HG03432 (cell line): Measurements from ENCODE around the gene TNKS2.
"Not testable (repeated sequence)": the region's sequence is repeated elsewhere in the genome, so short reads cannot be mapped to it uniquely, and the experiment has no call there.

ENCODE experiments used
- ATAC-seq: cut with Tn5 transposase; IDR thresholded peaks from one replicate; pipeline ENCODE4 v1.9.1; 2021; ENCODE audit warnings: mild to moderate bottlenecking, moderate library complexity; ENCODE audit not compliant: unreplicated experiment

The TNKS2 gene

DNA sequence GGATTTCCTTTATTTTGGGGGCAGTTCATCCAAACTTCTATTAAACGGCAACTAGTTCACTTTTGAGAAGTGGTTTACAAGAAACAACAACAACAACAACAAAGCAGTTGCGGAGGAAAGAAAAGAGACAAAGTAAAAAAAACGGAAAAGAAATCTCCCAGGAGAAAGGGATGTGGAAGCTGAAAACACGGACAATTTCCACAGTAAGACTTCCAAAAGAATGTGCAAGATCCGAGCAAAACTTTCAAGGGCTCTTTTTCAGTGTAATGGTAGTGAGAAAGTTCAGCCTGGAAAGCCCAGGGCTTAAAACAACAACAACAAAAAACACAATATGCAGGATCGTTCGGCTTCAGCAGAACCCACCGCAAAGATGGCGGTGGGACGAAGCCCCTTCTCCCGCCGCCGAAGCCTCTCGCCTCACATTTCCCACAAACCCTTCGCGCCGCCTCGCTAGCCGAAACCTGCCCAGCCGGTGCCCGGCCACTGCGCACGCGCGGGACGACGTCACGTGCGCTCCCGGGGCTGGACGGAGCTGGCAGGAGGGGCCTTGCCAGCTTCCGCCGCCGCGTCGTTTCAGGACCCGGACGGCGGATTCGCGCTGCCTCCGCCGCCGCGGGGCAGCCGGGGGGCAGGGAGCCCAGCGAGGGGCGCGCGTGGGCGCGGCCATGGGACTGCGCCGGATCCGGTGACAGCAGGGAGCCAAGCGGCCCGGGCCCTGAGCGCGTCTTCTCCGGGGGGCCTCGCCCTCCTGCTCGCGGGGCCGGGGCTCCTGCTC lies at the start of gene TNKS2:
TNKS2 (plus strand) TSS at position 553 of the 775 bp plus-strand sequence. CDS start 265 bp downstream, outside the sequence.
- ATAC-seq: peak; percentile 81

DNA sequence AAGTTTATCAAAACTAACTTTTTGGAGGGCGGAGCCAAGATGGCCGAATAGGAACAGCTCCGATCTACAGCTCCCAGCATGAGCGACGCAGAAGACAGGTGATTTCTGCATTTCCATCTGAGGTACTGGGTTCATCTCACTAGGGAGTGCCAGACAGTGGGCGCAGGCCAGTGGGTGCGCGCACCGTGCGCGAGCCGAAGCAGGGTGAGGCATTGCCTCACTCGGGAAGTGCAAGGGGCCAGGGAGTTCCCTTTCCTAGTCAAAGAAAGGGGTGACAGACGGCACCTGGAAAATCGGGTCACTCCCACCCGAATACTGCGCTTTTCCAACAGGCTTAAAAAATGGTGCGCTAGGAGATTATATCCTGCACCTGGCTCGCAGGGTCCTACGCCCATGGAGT lies 48.6 kb upstream of the TNKS2 start:
- ATAC-seq: not testable (repeated sequence)

GRCh38 chr10:91756286-91756685 lies 41.9 kb upstream of the TNKS2 start:
- no peak for ATAC-seq

DNA sequence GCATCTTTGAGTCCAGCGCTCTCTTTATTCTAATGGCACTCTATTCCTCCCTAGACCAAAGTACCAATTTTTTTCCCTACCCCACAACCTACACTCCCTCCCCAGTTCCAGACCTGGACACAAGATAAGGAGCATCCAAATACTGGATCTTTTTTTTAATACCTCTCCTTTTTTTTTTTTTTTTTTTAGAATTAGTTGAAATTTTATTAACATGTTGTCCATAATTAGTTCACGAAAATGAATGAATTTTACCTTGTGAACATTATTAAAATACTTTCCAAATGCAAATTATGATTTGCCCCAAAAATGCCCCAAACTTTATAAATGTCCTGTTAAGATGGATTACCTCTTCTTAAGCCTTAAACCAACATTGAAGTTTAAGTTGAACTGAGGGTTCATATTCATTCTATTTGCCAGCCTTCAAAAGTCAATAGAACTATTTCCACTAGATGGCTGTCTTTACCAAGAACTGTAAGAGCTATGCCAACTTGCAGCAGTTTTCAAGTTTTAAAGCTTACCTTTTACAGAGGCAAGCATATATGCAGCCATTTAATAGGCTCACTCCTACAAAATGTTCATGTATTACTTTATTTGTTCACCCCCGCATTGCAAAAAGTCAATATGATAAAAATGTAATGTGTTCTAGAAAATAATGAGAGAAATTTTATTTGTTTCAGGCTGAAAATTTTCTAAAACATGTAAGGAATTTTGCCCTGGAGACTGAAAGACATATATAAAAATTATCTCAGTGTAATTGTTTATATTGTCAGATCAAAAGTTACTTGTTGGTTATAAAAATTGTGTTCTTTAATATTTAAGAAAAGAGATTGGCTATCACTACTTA lies 39.7 kb upstream of the TNKS2 start:
- no peak for ATAC-seq

DNA sequence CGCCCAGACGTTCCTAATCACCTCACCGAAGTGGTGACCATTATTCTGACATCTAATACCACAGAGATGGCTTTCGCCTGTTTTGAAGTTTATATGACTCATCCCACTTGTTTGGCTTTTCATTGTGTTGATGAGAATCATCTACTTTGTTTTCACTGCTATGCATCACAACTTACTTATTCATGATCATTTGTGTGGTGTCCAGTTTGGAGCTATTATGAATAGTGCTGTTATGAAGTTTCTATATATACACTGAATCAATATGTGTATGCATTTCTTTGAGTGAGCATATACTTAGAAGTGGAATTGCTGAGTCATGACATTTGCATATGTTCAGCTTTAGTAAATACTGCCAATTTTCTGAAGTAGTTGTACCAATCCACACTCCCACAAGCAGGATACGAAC lies 38.6 kb upstream of the TNKS2 start:
- no peak for ATAC-seq

DNA sequence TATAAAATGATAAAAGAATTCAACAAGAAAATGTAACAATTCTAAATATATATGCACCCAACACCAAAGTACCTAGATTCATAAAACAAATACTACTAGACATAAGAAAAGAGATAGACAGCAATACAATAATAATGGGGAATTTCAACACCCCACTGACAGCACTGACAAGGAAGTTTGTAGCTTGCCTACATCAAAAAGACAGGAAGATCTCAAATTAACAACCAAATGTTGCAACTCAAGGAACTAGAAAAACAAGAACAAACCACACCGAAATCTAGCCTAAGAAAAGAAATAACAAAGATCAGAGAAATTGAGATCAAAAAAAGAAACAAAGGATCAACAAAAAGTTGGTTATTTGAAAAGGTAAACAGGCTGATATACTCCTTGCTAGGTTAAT lies 36.5 kb upstream of the TNKS2 start:
- ATAC-seq: no peak

DNA sequence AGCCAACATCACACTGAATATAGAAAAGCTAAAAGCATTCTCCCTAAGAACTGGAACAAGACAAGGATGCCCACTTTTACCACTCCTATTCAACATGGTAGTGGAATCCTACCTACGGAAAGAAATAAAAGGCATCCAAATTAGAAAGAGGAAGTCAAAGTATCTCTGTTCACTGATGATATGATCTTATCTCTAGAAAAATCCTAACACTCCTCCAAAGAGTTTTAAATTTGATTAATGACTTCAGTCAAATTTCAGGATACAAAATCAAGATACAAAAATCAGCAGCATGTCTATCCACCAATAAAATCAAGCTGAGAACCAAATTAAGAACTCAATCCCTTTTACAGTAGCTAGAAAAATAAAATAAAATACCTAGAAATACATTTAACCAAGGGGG lies 35.3 kb upstream of the TNKS2 start:
- no peak for ATAC-seq

- no peak for ATAC-seq
Observed at GRCh38 chr10:91766676-91767075, 31.6 kb upstream of the TNKS2 start.

DNA sequence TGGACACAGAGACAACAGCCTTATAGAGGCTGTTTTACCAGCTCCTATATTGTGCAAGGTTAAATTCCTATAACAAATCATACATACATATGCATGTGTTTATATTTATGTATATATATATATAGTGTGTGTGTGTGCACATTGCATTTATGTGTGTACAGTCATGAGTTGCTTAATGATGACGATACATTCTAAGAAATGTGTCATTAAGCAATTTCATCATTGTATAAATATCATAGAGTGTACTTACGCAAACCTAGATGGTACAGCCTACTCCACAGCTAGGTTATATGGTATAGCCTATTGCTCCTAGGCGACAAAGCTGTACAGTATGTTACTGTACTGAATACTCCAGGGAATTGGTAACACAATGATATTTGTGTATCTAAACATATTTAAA lies 30.1 kb upstream of the TNKS2 start:
- no peak for ATAC-seq

DNA sequence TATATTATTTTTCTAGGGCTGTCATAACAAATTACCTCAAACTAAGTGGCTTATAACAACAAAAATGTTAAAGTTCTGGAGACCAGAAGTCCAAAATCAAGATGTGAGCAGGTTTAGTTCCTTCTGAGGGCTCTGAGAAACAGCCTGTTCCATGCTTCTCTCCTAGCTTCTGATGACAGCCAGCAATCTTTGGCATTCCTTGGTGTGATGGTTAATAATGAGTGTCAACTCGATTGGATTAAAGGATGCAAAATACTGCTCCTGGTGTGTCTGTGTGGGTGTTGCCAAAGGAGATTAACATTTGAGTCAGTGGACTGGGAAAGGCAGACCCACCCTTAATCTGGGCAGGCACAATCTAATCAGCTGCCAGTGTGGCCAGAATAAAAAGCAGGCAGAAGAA lies 26.3 kb upstream of the TNKS2 start:
- no peak for ATAC-seq

GRCh38 chr10:91772461-91772860 lies 25.8 kb upstream of the TNKS2 start:
- ATAC-seq: no peak

- ATAC-seq: no peak
Observed at GRCh38 chr10:91772869-91773268, 25.4 kb upstream of the TNKS2 start.

DNA sequence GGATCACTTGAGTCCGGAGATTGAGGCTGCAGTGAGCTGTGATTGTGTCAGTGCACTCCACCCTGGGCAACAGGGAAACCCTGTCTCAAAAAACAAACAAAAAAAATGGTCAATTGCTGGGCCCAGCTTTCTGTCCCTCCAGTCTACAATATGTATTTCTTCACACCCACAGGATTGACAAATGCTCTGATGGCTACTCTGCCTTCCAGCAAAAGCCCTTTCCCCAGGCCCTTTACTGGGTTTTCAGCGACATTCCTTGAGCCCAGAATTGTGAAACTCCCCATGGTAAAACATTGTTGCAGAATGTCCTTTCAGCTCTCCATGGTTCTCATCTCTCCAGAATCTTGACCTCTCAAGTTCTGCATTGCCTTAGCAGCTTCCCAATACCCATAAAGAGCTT lies 23.7 kb upstream of the TNKS2 start:
- ATAC-seq: no peak

GRCh38 chr10:91775731-91776130 lies 22.5 kb upstream of the TNKS2 start:
- ATAC-seq: no peak

DNA sequence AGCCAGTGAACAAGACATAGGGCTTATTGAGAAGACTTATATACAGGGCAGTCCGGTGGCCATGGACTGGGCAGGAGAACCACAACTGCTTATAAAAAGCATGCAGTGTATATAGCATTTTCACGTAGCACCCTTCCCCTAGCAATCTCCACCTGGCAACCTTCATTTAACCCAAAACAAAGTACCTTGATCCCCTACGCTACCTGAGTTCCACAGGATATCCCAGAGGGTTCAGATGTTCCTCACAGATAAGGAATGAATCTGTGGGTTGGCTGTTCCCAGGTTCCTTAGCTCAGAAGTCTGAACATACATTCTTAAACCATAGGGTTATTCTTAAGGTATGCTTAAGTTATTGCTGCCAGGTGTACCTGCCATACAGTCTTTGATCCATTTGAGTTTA lies 22.0 kb upstream of the TNKS2 start:
- no peak for ATAC-seq

DNA sequence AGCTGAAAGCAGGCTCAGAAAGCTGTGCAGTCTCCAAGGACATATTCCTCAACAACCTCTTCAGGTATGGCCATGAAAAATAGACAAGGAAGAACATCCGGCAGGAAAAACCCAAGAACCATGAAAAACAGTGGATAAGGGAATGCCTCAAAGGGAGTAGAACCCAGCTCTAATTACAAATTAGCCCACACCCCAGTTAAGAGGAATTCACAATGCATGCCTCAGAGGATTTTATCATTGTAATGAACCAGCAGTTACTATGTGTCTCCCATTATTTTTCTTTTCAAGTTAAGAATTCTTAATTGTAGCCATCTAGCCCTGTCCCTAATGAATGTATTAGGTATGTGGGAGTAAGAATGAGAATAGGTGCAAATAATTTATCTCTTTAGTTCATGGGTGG lies 19.7 kb upstream of the TNKS2 start:
- no peak for ATAC-seq

DNA sequence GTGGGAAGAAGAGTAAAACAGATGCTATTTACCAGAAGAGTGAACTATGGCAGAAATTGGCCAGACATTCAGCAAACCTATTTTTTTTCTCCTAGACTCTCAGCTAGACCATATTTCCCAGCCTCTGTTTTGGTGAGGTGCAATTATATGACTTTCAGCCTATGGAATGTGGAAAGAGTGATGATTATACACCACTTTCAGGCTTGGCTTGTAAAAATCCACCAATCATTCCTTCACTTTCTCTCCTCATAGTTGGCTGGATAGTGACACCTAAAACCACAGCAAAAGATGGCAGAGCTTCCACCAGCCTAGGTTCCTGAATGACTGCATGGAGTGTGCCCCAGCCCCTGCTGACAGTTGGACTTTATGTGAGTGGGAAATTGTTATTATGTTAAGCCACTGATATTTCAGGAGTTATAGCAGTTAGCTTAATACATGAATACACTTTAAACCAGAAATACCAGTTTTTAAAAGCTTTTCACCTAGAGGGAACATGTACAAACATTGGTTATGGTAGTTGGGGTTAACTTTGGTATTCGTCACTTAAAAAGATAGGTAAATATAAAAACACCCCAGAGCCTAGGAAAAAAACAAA lies 19.1 kb upstream of the TNKS2 start:
- ATAC-seq: no peak

DNA sequence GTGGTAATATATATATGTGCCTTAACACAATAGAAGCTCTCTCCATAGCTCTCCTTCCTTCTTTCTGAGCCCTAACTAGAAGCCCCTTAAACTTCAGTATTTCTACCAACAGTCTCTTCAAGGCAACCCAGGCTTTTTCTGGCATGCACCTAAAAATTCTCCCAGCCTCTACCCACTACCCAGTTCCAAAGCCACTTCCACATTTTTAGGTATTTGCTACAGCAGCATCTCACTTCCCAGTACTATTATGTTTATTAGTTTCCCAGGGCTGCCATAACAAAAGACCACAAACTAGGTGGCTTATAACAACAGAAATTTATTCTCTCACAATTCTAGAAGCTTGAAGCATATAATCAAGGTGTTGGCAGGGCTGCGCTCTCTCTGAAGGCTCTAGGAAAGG lies 15.7 kb upstream of the TNKS2 start:
- no peak for ATAC-seq

DNA sequence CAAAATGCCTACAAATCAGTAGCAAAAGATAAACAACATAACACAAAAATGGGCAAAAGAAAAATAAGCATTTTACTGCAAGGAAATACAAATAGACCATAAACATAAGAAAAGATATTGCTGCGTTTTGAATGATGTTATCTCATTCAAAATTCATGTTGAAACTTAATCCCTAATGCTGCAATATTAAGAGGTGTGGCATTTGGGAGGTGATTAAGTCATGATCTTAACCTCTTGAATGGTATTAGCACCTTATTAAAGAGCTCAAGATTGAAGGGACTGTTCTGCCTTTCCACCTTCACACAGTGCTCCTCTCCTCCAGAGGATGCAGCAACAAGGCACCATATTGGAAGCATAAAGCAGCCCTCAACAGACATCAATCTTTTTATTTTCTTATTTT lies 12.4 kb upstream of the TNKS2 start:
- no peak for ATAC-seq

DNA sequence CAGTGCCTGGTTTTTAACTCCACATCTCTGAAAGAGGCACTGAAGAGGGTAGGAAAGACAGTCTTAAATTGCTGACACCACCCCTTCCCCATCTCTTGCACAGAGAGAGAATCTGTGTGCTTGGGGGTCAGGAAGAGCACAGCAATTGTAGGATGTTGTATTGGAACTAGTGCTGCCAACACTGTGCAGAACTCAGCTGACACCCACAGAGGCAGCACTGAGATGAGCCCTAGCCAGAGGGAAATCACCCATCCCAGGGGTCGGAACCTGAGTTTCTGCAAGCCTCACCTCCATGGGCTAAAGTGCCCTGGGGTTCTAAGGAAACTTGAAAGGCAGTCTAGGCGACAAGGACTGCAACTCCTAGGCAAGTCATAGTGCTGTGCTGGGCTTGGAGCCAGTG lies 11.0 kb upstream of the TNKS2 start:
- ATAC-seq: no peak

- no peak for ATAC-seq
Observed at GRCh38 chr10:91787810-91788209, 10.4 kb upstream of the TNKS2 start.

GRCh38 chr10:91788527-91788926 lies 9.7 kb upstream of the TNKS2 start:
- no peak for ATAC-seq
